NCI-H748 (cell line): ENCODE data around the gene NFASC.

Source experiments
- DNase-seq: peaks from one replicate; lab custom pipeline; 2025; ENCODE audit not compliant: unreplicated experiment; lab: John Stamatoyannopoulos, UW

Gene NFASC

GRCh38 chr1:205002705-205003104, 132.0 kb downstream of the NFASC start:
- DNase-seq: no peak

- no peak for DNase-seq
Measured at GRCh38 chr1:205003358-205004131, 132.9 kb downstream of the NFASC start.

- DNase-seq: no peak
Measured at GRCh38 chr1:205004351-205004750, 133.7 kb downstream of the NFASC start.

GRCh38 chr1:205008896-205009295, 138.2 kb downstream of the NFASC start:
- no peak for DNase-seq

- no peak for DNase-seq
Measured at GRCh38 chr1:205009670-205010069, 139.0 kb downstream of the NFASC start.

- no peak for DNase-seq
Measured at GRCh38 chr1:205012391-205013140, 141.9 kb downstream of the NFASC start.

- no peak for DNase-seq
Measured at GRCh38 chr1:205013683-205014367, 143.2 kb downstream of the NFASC start.

GRCh38 chr1:205014783-205015182, 144.1 kb downstream of the NFASC start:
- no peak for DNase-seq

GRCh38 chr1:205015241-205015640, 144.6 kb downstream of the NFASC start:
- DNase-seq: no peak

GRCh38 chr1:205016075-205016474, 145.4 kb downstream of the NFASC start:
- no peak for DNase-seq

- no peak for DNase-seq
Measured at GRCh38 chr1:205016584-205016983, 145.9 kb downstream of the NFASC start.

GRCh38 chr1:205017001-205017400, 146.3 kb downstream of the NFASC start:
- no peak for DNase-seq

GRCh38 chr1:205017766-205018165, 147.1 kb downstream of the NFASC start:
- no peak for DNase-seq

GRCh38 chr1:205018381-205018780, 147.7 kb downstream of the NFASC start:
- no peak for DNase-seq

- DNase-seq: no peak
Measured at GRCh38 chr1:205020466-205020865, 149.8 kb downstream of the NFASC start.

- DNase-seq: no peak
Measured at GRCh38 chr1:205024679-205025078, 154.0 kb downstream of the NFASC start.

GRCh38 chr1:205025239-205025638, 154.6 kb downstream of the NFASC start:
- DNase-seq: no peak

GRCh38 chr1:205026181-205026580, 155.5 kb downstream of the NFASC start:
- DNase-seq: no peak

GRCh38 chr1:205028390-205028789, 157.7 kb downstream of the NFASC start:
- no peak for DNase-seq

GRCh38 chr1:205028924-205029323, 158.3 kb downstream of the NFASC start:
- DNase-seq: no peak

- no peak for DNase-seq
Measured at GRCh38 chr1:205030241-205030640, 159.6 kb downstream of the NFASC start.

- no peak for DNase-seq
Measured at GRCh38 chr1:205030896-205031295, 160.2 kb downstream of the NFASC start.
